ENCODE results near the gene IRS1.

DNA sequence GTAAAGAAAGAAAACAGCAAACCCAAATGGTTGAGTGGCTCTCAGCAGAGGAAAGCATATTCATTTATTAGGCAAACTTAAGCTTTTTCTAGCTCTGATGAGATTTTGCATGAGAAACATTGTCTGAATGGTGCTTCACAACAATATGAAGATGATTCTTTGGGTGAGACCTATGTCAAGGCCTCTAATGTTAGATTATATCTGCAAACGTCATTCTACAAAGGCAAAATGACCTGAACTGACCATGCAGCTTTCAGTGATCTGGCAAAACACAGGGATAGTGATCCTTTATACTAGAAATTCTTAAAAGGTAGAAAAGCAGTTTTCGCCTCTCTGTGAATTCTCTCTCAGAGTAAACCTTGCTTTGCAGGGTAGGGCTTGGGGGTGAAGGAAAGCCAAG is 47.9 kb upstream of the IRS1 start:
- no peak for TF ChIP-seq ZNF274 (IDR thresholded peaks at IDR 0.05; ENCODE audit: low read depth, low read length)
- no peak for TF ChIP-seq SUZ12 (IDR thresholded peaks at IDR 0.05; ENCODE audit: extremely low read depth, insufficient read depth, insufficient read length)
